Loucy (cell line): ENCODE results near the gene DCDC1.

Source experiments
- H2AFZ ChIP-seq: fragments of 200-600 bp; sonication (generic); 2 replicates; pipeline ENCODE4 v1.6.0; 2016; ENCODE audit warnings: antibody characterized with exemption, mild to moderate bottlenecking, low read length, moderate library complexity
- H3F3A ChIP-seq: fragments of 200-600 bp; 2 replicates; pipeline ENCODE4 v1.6.0; 2016; ENCODE audit warnings: antibody characterized with exemption, low read depth, mild to moderate bottlenecking
- H3K27me3 ChIP-seq: fragments of 200-600 bp; sonication (generic); 2 replicates; pipeline ENCODE4 v1.6.1; 2014; ENCODE audit warnings: low read length, mild to moderate bottlenecking; ENCODE audit not compliant: insufficient read depth, poor library complexity, severe bottlenecking
- H3K36me3 ChIP-seq: fragments of 200-600 bp; sonication (generic); 2 replicates; pipeline ENCODE4 v1.6.1; 2016; ENCODE audit warnings: low read length; ENCODE audit not compliant: insufficient read depth
- H3K4me1 ChIP-seq: fragments of 200-600 bp; sonication (generic); 2 replicates; pipeline ENCODE4 v1.5.1; 2014; ENCODE audit warnings: low read length, mild to moderate bottlenecking; ENCODE audit not compliant: insufficient read depth, poor library complexity, severe bottlenecking
- H3K4me2 ChIP-seq: fragments of 200-600 bp; sonication (generic); 2 replicates; pipeline ENCODE4 v1.6.0; 2014; ENCODE audit warnings: antibody characterized with exemption, low read length, low read depth, mild to moderate bottlenecking; ENCODE audit not compliant: poor library complexity, severe bottlenecking
- H3K4me3 ChIP-seq: fragments of 200-600 bp; sonication (generic); 2 replicates; pipeline ENCODE4 v1.5.1; 2014; ENCODE audit warnings: low read length, mild to moderate bottlenecking, mixed read lengths; ENCODE audit not compliant: poor library complexity, severe bottlenecking
- H3K79me2 ChIP-seq: fragments of 200-600 bp; sonication (generic); 2 replicates; pipeline ENCODE4 v1.6.1; 2014; ENCODE audit warnings: low read length; ENCODE audit not compliant: insufficient read depth
- H3K9ac ChIP-seq: fragments of 200-600 bp; sonication (generic); 2 replicates; pipeline ENCODE4 v1.6.0; 2014; ENCODE audit warnings: mild to moderate bottlenecking, low read depth, low read length, moderate library complexity; ENCODE audit not compliant: poor library complexity, severe bottlenecking
- H3K9me2 ChIP-seq: fragments of 200-600 bp; sonication (generic); replicated peaks from 2 replicates; pipeline ENCODE4 v1.6.1; 2016; ENCODE audit warnings: low read depth, low read length, mixed read lengths
- H3K9me3 ChIP-seq: fragments of 200-600 bp; sonication (generic); 2 replicates; pipeline ENCODE4 v1.6.1; 2014; ENCODE audit warnings: mild to moderate bottlenecking, antibody characterized with exemption, low read length, low read depth; ENCODE audit not compliant: insufficient read depth
- H4K20me1 ChIP-seq: fragments of 200-600 bp; sonication (generic); 2 replicates; pipeline ENCODE4 v1.6.0; 2014; ENCODE audit warnings: antibody characterized with exemption, low read length, mild to moderate bottlenecking; ENCODE audit not compliant: insufficient read depth, poor library complexity, severe bottlenecking
- EZH2phosphoT487 ChIP-seq: fragments of 200-600 bp; IDR thresholded peaks from 2 replicates; pipeline ENCODE4 v1.6.1; 2018; ENCODE audit warnings: antibody characterized with exemption, mild to moderate bottlenecking, moderate library complexity, borderline replicate concordance
- TF ChIP-seq, protein P1 (sequence below): fragments of 200-600 bp; sonication (generic); conservative IDR thresholded peaks from 2 replicates; pipeline ENCODE4 v1.5.1; 2014; ENCODE audit warnings: mild to moderate bottlenecking, antibody characterized with exemption, low read length

DCDC1 gene

GRCh38 chr11:30816959-30817880 lies 552.3 kb downstream of the DCDC1 start:
- no peaks in the 10 kb centered on the region for H3K79me2 ChIP-seq
- no peaks in the 10 kb centered on the region for H3K4me1 ChIP-seq
- no peak overlapping the region for H3K9ac ChIP-seq
- H3K36me3 ChIP-seq, result no peaks in the 10 kb centered on the region
- TF ChIP-seq EZH2phosphoT487, result no peak
- TF ChIP-seq, protein P1, sequence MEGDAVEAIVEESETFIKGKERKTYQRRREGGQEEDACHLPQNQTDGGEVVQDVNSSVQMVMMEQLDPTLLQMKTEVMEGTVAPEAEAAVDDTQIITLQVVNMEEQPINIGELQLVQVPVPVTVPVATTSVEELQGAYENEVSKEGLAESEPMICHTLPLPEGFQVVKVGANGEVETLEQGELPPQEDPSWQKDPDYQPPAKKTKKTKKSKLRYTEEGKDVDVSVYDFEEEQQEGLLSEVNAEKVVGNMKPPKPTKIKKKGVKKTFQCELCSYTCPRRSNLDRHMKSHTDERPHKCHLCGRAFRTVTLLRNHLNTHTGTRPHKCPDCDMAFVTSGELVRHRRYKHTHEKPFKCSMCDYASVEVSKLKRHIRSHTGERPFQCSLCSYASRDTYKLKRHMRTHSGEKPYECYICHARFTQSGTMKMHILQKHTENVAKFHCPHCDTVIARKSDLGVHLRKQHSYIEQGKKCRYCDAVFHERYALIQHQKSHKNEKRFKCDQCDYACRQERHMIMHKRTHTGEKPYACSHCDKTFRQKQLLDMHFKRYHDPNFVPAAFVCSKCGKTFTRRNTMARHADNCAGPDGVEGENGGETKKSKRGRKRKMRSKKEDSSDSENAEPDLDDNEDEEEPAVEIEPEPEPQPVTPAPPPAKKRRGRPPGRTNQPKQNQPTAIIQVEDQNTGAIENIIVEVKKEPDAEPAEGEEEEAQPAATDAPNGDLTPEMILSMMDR, result no peak
- no peak overlapping the region for H3K4me3 ChIP-seq
- no peaks in the 10 kb centered on the region for H4K20me1 ChIP-seq
- no peak overlapping the region for H3K4me2 ChIP-seq
- no peaks in the 10 kb centered on the region for H3F3A ChIP-seq
- H3K27me3 ChIP-seq, result no peaks in the 10 kb centered on the region
- H3K9me2 ChIP-seq, result no peaks in the 10 kb centered on the region
- H2AFZ ChIP-seq, result no peak overlapping the region
- H3K9me3 ChIP-seq, result no peaks in the 10 kb centered on the region; the same call in 1 of the 2 replicates

DNA sequence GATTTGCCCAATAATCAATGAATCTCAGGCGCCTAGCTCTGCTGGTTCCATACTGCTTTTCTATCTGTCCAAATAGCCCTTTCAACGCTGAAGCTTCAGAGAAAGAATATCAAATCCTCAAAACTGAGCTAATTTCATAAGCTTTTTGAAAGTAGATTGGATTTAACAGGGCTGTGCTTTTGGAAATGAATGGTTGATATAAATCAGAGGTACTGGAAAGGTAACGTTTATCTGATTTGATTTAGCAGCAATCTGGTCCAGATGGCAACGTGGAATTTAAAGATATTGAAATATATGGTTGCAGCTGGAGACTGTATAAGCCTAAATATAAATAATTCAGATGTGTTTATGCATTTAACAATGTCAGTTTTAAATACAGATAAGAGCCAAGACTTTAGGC lies 553.9 kb downstream of the DCDC1 start:
- Histone ChIP-seq H3K79me2 (no peaks in the 10 kb centered on the region), H3K27me3 (no peaks in the 10 kb centered on the region), H3K9ac (no peak overlapping the region), H3K9me3 (no peaks in the 10 kb centered on the region; the same call in 1 of the 2 replicates), H2AFZ (no peak overlapping the region), H3K36me3 (no peaks in the 10 kb centered on the region), H3K4me1 (no peaks in the 10 kb centered on the region), H3K4me2 (no peak overlapping the region), H4K20me1 (no peaks in the 10 kb centered on the region), H3K9me2 (no peaks in the 10 kb centered on the region), H3F3A (no peaks in the 10 kb centered on the region), H3K4me3 (no peak overlapping the region)
- TF ChIP-seq EZH2phosphoT487, result no peak

- no peak overlapping the region for H3K4me2 ChIP-seq
- no peaks in the 10 kb centered on the region for H3K79me2 ChIP-seq
- no peaks in the 10 kb centered on the region for H3K9me2 ChIP-seq
- H3K9me3 ChIP-seq, result no peaks in the 10 kb centered on the region; the same call in 1 of the 2 replicates
- H3K27me3 ChIP-seq, result no peaks in the 10 kb centered on the region
- no peaks in the 10 kb centered on the region for H3F3A ChIP-seq
- no peak overlapping the region for H3K9ac ChIP-seq
- no peaks in the 10 kb centered on the region for H4K20me1 ChIP-seq
- H3K36me3 ChIP-seq, result no peaks in the 10 kb centered on the region
- H3K4me3 ChIP-seq, result no peak overlapping the region
- no peak overlapping the region for H2AFZ ChIP-seq
- H3K4me1 ChIP-seq, result no peaks in the 10 kb centered on the region
- no peak for TF ChIP-seq EZH2phosphoT487
- TF ChIP-seq, protein P1, result no peak
Measured at GRCh38 chr11:30814737-30815136, 554.8 kb downstream of the DCDC1 start.
